ENCODE data around the gene TTC39B.

TTC39B gene

DNA sequence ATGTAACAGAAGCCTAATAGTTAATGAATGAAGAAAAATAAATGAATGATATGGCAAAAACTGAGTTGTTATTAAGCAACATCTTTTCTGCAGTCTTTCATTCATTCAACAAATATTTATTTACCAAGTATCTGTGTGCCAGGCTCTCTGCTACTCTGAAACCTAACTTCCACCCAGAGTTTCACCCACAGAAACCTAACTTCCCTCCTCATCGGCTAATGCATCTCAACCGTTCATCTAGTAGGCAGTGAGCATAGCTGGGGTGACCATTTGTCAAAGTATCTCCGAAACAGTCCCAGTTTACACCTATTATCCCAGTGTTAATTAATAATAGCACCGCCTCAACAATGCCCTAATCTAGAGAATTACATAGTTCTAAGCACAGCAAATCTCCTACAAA, 1.5 kb downstream of the TTC39B start:
- FAIRE-seq (no peak), DNase-seq (ENCODE audit: insufficient read length, low spot score) (no peak)

DNA sequence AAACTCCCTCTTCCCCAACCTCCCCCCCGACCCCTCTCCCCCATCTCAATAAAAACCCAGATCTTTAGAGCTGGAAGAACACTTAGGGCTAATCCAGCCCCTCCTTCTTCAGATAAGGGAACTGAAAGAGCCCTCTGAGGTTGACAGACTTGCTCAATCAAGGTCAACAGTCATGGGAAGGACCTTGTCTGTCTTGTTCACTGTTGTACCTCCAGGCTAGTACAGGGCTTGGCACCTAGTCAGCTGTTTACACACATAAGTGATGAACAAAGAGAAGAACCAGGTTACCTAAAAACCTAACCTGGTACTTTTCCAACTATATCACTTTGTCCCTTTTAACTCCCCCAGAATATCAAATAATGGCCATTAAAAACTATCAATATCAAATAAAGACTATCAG, 2.4 kb downstream of the TTC39B start:
- FAIRE-seq (no peak), DNase-seq (ENCODE audit: insufficient read length, low spot score) (peak; percentile 6)

DNA sequence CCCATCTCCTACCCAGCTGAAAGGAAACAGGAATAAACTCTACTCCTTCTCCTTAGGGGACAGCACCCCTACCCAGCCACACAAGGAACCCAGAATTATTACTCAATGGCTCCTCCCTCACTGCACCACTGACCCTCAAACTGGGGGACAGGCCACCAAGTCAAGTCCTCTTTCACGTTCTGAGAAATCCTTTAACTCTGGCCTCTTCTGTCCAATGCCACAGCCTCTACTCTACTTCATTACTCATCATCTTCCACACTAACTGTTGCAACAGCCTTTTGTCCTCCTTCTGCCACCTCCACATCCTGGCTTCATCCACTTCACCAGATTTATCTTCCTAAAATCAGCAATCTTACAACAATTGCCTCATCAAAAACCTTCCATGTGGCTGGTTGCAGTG, 6.8 kb downstream of the TTC39B start:
- DNase-seq (ENCODE audit: insufficient read length, low spot score) (no peak), FAIRE-seq (no peak)

DNA sequence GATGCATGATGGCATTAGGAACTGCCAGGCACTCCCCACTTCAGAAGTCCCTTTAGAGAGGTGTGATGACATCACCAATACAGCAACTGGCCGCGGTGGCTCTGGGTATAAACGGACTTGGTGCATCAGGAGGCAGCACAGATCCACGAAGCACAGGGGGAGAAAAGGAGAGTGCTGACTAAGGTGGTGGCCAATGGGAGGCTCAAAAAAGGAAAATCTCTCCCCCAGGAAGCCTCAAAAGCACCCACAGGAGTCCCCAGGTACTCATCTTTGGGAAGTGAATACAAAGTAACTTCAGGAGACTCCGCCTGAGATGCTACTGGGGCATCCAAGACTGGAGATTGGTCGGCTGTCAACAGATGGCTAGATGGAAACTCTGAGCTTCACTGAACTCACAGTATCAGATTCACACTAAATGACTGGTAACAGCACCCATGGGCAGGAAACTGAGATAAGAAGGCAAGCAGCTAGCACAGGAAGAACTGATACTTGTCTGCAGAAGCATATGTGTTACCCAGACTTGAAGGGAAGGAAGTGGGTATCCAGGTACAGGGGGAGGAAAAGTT, 7.6 kb downstream of the TTC39B start:
- peak; percentile 87 for FAIRE-seq

DNA sequence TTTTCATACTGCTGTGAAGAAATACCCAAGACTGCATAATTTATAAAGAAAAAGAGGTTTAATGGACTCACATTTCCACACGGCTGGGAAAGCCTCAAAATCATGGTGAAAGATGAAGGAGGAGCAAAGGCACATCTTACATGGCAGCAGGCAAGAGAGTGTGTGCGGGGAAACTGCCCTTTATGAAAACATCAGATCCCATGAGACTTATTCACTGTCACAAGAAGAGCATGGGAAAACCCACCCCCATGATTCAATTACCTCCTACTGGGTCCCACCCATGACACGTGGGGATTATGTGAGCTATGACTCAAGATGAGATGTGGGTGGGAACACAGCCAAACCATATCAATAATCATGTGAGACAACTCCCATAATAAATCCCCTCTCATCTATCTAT, 8.7 kb downstream of the TTC39B start:
- no peak for DNase-seq (ENCODE audit: insufficient read length, low spot score)
- FAIRE-seq, result no peak

More for the DNA sequence above, 7.6 kb downstream of the TTC39B start:
- DNase-seq (ENCODE audit: insufficient read length, low spot score), result peak; percentile 35

DNA sequence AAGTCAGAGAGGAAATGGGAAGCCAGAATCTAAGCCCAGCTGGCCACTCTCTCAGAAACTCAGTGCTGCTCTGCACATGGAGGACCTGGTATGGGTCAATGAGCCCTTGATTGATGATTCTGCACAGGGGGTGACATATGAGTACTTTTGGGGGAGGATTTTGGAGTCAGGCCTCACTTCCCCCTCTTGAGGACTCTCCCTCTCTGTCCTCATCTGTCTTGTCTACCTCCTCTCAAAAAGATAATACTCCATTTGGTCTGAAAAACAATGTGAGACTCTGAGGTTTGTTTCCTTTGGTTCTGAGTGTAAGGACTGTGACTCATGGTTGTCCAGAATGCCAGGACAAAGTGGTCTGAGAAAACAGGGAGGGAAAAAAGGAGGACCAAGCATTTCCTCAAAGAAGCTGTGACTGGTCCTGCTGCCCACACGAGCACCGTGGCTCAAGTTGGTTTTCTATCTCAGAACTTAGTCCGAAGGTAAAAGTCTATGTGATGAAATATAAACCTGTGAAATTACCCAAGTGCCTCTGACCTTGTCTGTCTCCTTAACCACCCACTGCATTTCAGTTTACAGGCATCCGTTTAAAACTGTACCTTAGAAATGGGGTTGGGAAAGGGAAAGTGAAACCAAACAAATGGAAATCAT, 11.1 kb downstream of the TTC39B start:
- DNase-seq (ENCODE audit: insufficient read length, low spot score) (peak; percentile 9), FAIRE-seq (peak; percentile 57)

DNA sequence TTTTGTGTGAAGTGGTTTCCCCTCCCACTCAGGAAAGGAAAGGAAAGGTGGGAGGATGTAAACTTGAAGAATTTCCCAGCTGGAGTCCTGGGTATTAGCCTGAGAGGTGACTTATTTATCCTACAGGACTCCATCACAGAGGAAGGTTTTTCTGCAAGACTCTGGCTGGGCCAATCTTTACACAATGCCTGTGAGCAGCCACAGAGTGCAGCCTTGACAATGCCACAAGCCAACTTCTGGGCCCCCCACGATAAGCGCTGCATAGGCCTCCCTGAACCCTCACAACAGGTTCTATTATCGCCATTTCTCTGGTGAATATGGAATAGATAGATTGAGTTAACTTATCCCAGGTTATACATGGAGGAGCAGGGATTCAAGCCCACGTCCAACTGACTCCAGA, 12.4 kb downstream of the TTC39B start:
- FAIRE-seq, result no peak

DNA sequence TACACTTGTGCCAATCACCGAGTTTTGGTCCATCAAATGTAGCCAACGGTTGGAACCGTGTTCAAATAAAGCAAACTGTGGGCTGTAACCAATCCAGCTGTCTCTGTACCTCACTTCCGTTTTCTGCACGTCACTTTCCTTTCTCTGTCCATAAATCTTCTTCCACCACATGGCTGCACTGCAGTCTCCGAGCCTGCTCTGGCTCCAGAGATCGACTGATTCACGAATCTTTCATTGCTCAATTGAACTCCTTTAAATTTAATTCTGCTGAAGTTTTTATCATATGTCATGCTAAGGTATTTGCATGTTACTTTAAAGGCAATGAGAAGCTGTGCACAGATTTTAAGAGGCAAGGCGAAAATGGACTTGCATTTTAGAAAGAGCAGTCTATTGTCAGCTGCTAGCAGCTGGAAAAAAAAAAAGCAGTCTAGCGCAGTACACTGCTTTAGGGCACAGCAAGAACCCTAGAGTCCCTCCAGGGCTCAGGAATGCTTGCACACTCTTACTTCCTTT, 13.2 kb downstream of the TTC39B start:
- DNase-seq (ENCODE audit: insufficient read length, low spot score), result no peak
- FAIRE-seq, result peak; percentile 54

More for the DNA sequence above, 12.4 kb downstream of the TTC39B start:
- no peak for DNase-seq (ENCODE audit: insufficient read length, low spot score)

DNA sequence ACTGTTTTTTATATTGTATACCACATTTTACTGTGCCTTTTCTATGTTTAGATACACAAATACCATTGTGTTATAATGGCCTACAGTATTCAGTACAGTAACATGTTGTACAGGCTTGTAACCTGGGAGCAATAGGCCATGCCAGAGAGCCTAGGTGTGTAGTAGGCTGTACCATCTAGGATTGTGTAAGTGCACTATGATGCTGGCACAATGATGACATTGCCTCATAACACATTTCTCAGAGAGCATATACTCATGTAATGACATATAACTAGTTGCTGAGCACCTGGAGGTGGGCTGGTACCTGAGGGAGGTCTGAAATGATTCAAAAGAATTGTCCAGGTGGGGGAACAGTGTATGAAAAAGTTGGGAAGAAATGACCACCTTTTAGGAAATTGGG, 13.9 kb downstream of the TTC39B start:
- FAIRE-seq (no peak), DNase-seq (ENCODE audit: insufficient read length, low spot score) (no peak)

DNA sequence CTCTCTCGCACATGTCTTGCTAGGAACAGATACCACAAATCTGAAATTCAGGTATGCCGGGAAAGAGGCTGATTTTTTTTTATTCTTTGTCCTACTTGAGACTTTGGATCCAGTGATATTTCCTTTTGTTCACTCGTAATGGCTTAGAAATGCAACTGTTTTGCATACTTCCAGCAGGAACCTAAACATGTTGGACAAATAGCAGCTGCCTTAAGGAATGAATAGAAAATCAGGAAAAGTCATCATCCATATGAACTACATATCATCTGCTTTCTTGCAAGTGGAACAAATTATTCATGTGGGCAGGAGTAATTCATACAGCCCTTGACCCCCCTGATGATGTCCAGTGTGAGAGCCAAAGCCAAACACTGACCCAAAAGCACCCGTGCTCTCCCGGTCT, 17.4 kb downstream of the TTC39B start:
- DNase-seq (ENCODE audit: insufficient read length, low spot score) (no peak), FAIRE-seq (no peak)

DNA sequence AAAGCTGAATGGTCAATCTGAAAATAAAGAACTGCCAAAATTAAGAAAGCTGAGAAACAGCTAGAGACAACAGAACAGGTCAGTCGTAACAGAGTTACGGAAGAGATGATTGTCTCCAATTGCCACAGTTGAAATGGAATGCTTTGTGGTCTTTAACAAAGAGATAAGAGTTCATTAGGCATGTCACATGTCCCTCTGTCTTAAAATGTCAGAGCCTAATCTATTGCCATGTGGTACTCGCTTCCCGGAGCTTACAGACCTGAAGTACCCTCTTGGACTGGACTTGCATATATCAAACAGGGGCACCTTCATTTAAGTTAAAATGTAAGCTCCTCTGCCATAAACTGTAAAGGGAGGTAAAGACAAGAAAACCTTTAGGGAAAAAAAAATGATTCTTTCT, 19.7 kb downstream of the TTC39B start:
- no peak for DNase-seq (ENCODE audit: insufficient read length, low spot score)
- no peak for FAIRE-seq

DNA sequence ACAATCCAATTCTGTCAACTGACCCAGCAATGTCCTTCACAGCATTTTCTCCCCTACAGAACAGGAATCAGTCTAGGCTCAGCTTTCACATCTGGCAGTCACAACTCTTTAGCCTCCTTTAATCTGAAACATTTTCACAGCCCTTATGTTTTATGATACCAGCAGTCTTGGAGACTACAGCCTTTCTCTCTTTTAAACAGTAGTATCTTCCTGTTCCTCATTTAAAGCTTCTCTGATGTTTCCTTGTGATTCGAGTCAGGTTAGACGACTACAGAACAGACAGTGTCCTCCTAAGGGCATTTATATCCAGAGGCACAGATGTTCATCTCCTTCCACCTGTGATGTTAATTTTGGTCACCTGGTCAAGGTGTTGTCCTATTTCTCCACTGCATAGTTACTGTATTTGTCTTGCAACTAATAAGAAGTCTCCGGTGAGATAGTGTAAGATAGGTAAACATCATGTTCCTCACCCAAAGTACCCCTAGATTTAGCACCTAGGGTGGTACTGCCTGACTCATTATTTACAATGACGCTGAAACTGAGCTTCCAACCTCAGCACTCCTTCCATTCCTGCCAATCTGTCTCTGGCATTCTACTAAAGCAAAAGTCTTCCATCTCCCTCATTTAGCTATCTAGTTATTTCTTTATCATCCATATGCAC, 20.7 kb downstream of the TTC39B start:
- FAIRE-seq (no peak), DNase-seq (ENCODE audit: insufficient read length, low spot score) (no peak)

DNA sequence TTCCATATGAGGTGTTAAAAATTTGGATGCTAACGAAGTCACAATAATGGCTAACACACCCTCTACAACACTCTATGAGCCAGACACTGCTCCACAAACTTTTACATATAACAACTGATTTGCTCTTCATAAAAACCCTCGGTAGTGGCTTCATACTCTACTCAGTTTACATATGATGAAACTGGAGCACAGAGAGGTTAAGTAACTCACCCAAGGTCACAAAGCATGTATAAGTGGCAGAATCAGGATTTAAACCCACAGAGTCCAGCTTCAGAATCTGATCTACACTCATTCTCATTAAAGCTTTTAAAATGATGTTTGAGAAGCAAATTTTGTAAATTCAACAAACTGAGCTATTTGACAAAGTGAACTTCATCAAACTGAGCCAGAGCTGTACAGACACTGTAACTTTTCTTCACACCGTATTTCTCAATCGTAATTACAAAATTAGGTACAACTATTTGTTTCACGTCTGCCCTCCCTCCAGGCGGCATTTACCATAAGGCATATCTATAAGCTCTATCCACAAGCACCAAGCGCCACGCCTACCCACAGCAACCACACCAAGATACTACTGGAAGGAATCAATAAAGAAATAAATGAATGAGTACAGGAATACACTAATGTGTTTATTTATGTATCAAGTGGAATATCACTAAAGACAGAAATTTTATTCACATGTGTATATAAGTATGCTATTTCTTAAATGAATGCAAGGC, 24.3 kb downstream of the TTC39B start:
- DNase-seq (ENCODE audit: insufficient read length, low spot score), result no peak
- FAIRE-seq, result no peak

DNA sequence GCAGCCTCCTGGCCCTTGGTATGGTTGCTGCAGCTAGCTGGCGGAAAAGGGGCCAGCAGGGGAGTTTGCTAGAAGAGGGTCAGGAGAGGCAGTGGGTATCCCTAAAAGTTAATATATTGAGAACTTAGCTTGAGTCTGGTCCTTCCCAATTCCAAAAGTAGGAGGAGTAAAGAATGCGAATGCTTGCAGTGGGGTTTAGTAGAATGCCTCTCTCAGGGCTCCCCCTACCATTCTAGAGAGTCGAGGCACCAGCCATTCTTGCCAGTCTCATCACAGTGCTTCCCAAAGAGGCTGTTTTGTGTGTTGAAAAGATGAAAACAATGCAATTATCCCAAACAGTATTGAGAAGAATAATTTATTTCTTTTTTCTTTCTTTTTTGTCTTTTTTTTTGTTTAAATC, 26.4 kb downstream of the TTC39B start:
- FAIRE-seq (no peak), DNase-seq (ENCODE audit: insufficient read length, low spot score) (no peak)

DNA sequence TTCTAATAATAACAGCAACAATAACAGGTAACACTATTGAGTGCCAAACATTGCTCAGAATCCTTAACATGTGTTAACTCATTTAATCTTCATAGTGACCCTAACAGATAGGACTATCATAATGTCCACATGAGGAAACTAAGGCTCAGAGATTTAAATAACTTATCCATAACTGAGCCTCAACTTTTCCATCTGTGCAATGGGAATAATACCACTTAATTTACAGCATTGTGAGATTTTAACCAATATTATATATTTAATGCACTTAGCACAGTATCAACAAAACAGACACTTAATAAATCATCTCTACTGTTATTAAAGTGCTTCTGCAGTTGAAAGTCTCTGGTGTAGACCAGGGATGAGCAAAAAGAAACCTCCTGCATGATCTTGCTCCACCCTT, 28.2 kb downstream of the TTC39B start:
- DNase-seq (ENCODE audit: insufficient read length, low spot score), result no peak
- no peak for FAIRE-seq

DNA sequence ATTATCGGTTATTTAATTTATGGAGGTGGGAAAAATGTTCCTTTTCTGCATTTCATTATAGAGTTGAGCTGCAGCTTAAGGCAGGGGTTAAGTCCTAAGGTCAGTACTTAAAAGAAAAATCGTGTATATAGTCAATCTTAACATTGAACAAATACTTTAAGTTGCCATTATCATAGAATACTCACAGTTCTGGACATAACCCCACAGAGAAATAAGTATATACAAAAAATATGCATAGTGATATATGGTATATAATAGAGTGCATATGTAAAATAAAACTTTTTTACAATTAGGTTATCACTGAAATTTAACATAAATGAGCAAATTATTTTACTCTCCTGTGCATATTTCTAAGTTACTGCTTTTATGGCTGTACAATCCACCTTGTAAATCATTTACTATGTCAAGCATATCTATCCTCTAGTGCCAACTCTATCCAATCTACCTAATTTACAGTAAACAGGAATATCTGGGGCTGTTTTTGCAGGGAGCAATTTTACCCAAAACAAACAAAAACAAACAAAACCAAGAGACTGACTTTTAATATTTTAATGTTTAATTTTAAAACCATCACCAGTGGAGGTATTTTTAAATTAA, 28.8 kb downstream of the TTC39B start:
- DNase-seq (ENCODE audit: insufficient read length, low spot score) (no peak), FAIRE-seq (no peak)

DNA sequence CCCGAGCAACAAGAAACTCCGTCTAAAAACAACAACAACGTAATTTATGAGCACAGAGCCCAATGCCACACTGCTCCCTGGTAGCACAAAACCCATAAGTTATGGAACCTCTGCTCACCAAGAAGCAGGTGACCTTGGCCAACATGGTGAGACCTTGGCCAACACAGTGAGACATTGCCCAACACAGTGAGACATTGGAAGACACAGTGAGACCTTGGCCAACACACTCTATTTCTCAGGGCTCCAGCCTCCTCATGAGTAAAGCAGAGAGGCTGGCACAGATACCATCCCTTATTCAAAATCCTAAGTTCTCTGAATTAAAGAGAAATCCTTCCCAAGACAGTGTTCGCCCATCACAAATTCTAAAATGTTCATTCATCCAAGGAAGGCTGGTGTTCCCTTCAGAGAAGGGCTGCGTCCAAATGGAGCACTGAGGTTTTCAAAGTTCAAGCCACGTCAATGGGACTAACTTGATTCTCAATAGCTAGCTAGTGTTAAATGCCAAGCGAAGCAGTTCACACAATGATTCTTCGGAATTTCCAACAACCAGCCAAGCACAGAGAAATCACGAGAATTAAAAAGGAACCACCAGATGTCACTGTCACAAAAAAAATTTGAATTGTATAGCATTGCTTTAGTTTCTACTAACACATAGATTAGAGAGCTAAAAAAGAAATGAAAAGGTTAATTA, 29.5 kb downstream of the TTC39B start:
- FAIRE-seq (peak; percentile 60), DNase-seq (ENCODE audit: insufficient read length, low spot score) (no peak)

DNA sequence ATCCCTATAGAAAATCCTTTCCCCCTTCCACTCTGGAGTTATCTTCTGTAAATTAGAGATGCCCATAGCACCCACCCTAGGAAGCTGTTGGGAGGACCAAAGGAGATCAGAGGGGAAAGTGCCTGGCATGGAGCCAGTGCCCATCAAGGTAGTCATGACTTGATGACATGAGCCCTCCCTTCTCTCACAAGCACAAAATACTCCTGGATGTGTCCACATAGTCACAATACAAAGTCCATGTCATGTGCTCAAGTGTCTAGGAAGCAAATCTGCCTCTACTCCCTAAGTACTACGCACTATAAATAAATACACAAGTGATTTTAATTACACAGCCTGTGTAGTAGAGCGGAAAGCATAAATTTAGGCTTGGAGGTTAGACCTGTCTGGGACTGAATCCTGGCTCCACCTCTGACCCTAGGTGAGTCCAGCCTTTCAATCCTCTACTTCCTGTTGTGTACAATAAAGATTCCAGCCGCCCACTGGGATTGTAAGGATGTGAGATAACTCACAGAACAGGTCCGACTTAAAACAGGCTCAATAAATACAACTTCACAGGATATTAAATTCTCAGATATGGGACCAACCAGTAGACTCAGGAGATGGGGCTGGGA, 30.6 kb downstream of the TTC39B start:
- DNase-seq (ENCODE audit: insufficient read length, low spot score) (no peak), FAIRE-seq (no peak)

DNA sequence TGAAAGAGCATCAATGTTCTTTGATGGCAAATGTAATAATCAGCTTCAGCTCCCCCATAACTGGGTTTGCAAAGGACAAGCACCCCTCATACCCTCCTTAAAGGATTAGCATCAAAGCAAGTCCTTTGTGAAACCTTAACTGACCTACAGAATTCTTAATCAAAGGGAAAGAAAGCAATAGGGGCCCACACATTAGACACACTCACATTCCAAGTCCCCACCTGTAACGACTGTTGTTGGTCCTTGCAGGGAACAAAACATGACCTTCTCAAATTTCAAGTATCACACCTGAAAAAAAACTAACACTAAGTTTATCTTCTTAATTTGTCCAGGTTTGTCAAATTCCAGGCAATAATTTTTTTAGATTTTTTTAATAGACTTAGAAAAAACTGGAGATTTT, 32.6 kb downstream of the TTC39B start:
- DNase-seq (ENCODE audit: insufficient read length, low spot score), result no peak
- FAIRE-seq, result no peak

DNA sequence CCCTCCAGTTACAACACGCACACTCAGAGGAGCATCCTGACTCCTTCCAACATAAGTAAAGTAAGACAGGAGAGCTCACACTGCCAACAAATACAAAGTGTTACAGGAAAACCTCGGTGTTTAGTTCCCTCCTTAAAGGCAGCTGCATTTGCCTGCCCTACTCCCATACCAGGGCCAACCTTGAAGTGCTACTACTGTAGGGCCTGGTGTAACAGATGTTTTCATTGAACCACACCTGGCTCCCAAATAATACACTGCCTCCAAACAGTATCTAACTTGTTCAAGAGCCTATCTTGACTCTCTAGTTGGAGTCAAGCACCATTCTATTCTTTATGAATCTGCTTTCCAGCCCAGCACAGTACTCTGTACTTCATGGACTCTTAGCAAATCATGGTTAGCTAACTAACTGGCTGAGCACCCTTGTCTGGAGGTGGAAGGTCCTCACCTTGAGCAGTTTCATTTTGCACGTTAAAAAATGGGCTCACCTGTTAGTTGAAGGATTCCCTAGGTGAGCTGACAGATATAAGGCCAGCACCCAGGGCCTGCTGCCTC, 34.6 kb downstream of the TTC39B start:
- FAIRE-seq (no peak), DNase-seq (ENCODE audit: insufficient read length, low spot score) (no peak)

All from GM19239 (cell line).